HG03066 (cell line): ENCODE data around the gene PLXNA2.

Experiments used
- ATAC-seq: cut with Tn5 transposase; IDR thresholded peaks from one replicate; pipeline ENCODE4 v1.9.1; 2021; ENCODE audit warnings: low read depth; ENCODE audit not compliant: unreplicated experiment

PLXNA2 gene

DNA sequence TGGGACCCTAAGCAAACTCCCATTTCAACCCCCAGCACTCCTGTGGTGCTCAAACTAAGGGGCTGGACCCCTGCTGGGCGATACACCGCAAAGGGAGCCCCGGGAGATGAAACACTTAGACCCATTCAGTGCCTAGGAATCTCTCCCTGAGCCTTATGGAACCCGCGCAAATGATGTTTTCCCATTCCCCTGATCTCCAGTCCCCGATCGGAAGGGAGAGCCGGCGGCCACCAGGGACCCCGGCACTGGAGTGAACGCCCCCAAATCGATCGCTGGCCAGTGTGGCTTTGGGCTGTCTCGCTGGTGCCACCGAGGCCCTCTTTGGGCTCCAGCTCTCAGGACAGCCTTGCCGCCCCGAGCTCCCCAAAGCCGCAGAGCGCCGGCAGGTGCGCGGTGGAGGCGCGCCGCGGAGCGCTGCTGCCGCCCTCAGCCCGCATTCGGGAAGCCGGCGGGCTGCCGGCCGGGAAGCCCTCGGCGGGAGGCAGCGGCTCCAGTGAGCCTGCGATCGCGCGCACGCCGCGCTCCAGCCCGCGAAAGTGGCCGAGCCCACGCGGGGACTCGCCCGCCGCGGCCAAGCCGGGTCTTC lies 1.1 kb downstream of the PLXNA2 start:
- ATAC-seq: no peak

GRCh38 chr1:208242146-208242545 lies 2.0 kb downstream of the PLXNA2 start:
- no peak for ATAC-seq

DNA sequence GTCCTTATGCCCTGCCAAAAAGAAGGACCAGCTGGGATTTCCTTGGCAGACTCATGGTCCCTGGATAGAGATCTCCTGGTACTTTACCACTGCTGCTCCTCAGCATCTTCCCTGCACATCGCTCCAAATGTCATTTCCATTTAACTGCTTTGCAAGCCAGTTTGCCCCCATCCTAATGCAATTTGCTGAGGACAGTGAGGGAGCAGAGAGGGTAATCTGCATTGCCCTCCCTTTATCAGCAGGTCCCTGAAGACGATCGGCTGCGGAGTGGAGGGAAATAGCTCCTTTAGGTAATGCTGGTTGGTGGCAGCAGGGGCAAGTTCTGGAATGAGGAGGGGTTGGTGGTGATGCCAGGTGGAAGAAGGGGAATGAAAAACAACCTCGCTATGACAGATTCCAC lies 2.7 kb downstream of the PLXNA2 start:
- ATAC-seq: no peak

DNA sequence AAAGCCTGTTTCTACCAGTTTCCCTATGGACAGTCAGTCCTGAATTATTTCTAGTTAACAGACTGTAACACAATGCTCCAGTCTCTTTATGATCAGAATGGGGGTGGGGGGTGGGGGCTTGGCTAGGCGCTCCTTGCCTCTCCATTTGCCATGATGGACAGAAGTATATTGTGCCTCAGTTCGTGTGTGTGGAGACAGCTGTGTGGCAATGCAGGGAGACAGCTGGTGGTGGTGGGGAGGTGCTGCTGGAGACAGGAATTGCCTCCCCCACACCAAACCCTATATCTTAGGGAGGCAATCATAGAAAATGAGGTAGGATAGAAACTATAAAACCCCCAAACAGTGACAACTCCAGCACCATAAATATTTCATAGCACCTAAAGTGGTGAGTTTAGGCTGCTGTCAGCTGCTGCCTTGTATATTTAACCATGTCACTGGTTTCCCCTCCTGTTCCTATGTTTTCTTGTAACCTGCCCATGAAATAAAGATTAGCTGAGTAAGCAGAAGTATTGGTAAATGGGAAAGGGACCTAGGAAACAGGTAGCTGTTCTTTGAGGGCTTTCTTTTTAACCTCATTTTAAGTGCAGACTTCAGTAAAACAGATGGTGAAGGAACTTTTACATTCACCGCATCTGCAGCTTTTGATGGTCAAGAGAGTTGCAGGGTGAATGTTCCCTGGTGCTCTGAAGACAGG lies 3.4 kb downstream of the PLXNA2 start:
- ATAC-seq: no peak

GRCh38 chr1:208239473-208240381 lies 4.5 kb downstream of the PLXNA2 start:
- no peak for ATAC-seq

DNA sequence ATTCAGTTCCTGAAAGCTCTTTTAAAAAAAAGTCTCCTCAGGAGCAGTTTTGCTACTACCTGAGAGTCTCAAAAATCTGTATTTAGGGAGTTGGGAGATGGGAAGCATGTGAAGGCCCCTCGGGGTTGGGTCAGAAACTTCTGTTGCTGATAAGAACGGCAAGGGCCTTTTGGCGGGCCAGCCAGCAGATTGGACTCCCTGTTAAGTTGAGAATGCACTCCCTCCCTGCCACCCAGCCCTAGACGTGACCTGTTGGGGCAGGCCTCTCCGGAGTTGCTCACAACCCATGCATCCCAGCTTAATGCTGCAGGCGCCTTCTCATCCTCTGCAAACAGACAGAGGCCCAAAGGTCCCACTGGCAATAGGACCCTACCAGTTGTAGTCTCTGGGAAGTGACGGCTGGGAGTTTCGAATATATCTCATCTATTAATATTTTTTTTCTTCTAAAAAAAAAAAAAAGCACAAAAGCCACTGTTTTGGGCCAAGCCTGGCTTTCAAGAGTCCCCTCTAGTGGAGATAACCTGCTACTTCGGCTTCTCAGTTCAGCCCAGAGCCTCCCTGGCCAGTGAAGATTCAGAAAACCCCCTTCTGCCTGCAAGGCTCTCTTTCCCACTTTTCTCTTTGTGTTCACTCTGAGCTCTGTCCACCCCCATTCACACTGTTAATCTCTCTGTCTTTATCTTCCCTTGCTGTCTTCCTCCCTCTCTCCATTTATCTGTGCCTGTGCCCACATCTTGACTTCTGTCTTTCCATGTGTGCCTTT lies 5.3 kb downstream of the PLXNA2 start:
- ATAC-seq: peak; percentile 45

DNA sequence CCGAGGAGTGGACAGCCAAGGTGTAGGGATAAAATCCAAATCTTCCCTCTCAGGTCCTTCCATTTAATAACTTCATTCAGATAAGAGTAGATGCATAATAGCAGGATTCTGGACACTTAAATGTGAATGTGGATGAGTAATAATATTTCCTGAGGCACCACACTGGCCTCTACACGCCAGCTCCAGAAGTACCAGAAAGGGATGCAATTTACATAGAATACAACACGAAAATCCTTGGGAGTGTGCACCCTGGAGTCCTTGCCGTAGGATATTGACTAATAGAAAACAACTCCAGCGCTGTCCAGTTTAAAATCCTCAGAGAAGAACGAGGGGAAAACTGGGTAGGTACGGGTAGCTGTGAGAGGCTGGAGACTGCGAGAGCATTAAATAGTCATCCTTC lies 6.9 kb downstream of the PLXNA2 start:
- no peak for ATAC-seq

GRCh38 chr1:208235982-208236761 lies 8.0 kb downstream of the PLXNA2 start:
- ATAC-seq: no peak

DNA sequence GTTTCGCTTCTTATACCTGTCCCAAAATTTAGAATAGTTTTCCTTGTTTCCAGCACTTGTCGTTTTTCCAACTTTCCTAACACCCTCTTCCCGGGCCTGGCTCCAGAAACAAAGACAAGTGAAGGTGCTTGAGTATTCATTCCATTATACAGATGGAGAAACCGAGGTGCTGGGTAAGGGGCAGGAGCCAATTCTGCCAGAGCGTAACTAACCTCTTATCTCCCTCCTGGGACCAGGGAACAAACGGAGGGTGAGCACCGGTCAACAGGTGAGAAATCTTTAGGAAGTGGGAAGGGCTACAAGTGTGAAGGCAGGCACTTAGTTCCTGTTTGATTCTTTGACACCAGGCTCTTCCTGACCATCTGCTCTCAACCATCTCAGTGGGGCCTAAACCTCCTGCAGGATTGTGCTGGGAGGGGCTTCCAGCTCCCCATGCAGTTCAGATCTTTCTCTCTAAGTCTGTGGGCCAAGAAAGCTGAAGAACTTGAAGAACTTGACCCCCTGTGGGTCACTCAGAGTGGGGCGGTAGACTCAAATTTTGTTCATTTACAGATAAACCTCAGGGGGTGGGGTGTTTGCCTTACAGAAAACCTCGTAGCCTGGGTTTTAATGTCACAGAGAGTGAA lies 8.7 kb downstream of the PLXNA2 start:
- ATAC-seq: no peak

DNA sequence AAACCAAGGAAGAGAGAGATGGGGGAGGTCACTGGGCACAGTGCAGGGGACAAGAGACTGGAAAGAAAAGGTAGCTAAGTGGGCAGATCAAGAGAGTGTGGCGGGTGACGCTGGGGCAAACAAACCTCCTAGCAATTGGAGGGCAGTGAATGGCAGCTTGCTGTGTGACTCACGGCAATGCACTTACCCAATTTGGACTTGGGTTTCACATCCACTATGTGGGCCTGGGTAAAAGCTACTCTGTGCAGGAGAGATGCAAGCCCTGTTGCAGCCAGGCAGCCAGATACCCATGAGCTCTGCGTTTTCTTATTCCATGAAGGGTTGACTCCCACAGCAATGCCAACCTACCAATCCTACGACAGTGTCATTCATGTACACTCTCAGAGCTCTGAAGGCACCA lies 9.5 kb downstream of the PLXNA2 start:
- ATAC-seq: no peak

- no peak for ATAC-seq
Measured at GRCh38 chr1:208233978-208234377, 10.2 kb downstream of the PLXNA2 start.

DNA sequence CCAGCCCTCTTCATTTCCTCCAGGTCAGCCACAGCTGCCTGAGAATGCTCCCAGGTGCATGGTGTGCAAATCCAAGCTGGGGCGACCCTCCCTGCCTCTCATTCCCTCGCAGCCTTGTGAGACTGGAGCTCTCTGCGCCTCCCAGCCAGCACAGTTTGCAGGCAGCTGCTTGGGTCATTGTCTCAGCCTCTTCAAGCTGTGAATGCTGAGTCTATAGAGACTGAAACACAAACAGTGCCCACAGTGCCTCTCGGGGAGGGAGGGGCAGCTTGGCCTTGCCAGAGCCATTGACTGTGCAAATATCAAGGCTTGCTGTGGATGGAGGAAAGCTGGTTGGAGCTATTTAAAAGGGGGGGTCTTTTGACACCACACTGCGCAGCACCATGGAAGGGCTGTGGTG lies 10.6 kb downstream of the PLXNA2 start:
- no peak for ATAC-seq

GRCh38 chr1:208232662-208233038 lies 11.5 kb downstream of the PLXNA2 start:
- no peak for ATAC-seq

DNA sequence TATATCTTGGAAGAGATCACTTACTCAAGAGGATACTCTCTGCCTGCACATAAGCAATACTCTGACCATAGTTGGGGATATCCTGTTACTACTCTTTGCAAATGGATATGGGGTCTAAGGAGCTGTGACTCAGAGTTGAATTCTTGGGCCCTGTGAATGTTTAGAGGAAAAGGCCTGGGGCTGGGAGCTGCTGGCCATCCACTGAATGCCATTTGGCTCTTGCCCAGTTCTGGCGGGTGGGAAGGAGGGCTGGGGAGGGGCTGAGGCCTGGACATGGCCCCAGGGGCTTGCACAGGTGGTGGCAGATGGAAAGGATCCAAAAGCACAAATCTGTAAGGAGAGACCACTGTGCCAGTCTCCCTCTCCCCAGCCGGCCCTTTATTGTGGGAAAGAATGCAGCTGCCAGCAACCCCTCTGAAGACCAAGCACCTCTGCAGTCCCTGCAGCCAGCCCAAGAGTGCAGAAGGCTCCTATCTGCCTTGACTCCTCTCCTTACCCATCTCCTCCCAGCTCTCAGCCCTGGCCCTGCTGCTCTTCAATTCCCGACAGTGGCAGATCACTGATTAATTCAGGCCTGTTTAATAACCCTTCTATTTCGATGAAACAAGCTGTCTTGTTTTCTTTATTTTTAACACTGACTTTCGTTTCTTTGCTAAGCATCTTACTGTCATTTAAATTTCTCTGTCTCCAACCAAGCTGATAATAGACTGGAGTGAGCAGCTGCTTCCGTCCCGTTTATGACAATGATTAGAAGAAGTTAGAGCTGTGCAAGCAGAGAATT lies 12.1 kb downstream of the PLXNA2 start:
- no peak for ATAC-seq

DNA sequence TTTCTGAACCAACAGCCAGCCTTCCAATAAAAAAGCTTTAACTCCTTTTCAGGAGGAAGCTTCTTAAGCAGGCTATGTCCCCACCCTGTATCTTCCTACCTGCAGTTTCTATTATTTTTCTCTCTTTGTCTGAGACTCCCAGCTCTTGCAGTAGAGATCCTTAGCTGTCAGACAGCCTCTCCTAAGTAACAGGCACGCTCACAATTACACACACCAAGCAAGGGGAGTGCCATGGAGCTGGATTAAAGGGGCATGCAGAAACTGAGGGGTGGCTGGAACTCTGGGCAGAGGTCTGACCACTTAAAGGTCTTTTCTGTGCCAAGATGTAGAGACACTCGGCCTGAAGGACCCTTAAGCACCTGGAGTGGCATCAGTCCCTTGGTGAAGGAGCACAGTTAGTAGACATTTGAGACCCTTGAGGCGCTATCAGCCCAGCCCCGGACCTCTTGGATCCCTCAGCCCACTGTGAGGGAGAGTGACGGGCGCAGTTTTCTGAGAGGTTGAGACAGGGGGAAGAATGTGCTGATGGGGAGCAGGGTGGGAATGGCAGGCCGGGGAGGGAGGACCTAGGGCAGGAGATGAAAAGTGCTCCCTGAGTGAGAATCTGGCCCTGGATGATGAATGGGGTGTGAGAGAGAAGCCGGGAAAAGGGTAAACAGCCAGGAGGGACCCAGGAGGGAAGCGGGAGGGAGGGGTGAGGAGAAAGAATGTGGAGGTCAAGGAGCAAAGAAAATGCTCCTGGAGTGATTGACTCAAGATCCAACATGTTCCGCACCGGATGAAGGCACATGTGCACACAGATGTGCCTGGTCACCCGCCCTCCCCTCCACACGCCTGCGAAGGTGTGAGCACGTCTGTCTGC lies 13.3 kb downstream of the PLXNA2 start:
- no peak for ATAC-seq

DNA sequence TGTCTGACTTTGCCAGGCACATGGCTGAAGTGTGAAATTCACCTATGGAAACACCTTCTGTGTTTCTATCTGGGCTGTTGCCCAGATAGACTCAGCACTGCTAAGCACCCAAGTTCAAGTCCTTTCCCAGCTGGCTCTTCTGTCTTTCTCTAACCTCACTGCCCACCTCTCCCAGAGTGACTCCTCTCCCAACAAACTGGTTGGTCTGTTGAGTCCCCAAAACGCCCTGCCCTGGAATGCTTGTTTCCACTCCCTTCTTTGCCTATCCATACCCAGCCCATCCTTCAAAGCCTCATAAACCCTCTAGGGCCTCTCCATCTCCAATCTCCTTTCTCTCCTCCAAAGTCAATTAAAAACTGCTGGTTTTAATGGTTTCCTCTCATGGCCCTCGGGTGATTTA lies 15.6 kb downstream of the PLXNA2 start:
- ATAC-seq: no peak

GRCh38 chr1:208228026-208228425 lies 16.2 kb downstream of the PLXNA2 start:
- no peak for ATAC-seq

DNA sequence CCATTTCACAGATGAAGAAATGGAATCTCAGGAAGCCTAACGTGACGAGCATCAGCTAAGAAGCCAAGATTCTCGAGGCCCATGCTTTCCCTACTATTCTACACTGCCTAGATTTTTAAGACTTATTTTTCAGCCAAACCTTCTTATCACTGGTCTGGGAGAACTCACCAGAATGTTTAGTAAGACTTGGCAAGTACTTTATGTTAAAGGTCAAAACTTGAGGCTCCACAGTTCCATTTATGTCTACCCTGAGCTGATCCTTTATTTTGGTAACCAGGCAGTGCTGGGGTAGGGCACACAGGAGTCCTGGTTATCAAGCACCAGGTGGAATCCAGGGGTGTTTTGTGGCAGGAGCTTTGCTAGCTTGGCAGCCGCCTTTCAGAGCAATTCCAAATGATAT lies 16.8 kb downstream of the PLXNA2 start:
- no peak for ATAC-seq
